ENCODE measurements around the gene EREG. TPM values are rescaled to one million over a fixed set of nuclear protein-coding genes. Genes with fewer than 3 reads are reported as not detected.

EREG gene
- total RNA-seq, 1 experiment from 2014 or later, result not detected

DNA sequence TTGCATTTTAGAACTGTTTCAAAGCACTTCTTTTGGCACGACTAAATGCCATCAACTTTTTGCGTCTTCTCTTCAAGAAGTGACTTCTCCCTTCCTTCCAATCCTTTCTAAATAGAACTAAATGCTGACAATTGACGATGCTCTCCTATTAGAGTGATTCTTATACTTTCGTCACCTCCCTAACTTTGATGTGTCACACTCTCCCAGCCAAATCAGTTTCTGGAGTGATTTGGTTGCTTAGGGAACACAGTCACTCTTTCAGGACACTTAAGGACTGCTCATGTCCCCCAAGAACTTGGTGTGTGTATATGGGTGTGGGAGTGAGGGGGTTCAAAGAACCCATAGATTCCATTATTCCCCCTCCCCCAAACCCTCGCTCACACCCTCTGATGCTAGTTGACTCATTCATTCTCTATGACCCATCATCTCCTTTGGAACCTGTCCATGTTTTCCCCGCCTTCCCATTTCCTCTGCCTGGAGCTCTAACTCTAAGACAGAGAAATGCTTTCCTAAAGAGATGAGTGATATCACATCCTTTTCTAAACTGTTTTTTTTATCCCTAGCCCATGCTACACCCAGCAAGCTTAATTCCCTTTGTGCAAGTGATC is 53.2 kb downstream of the EREG start:
- Mint-ChIP-seq H3K4me3 (no peak overlapping the region), H3K36me3 (ENCODE audit: insufficient read depth in 1 of 3, low read depth in 3 of 3) (peaks cover 0 to 1% (median 0%) of the 10 kb centered on the region in 3 experiments; a peak in 1 of 7 replicates), H3K4me1 (peaks cover 2% of the 10 kb centered on the region in 2 experiments; a peak in 3 of 4 replicates), H3K27me3 (ENCODE audit: low read depth) (no peaks in the 10 kb centered on the region; the same call in 1 of the 2 replicates), H3K27ac (no peak overlapping the region), H3K9me3 (peaks cover 7% of the 10 kb centered on the region in 2 experiments; a peak in 4 of 5 replicates)
- Histone ChIP-seq H3K23me2 (ENCODE audit: insufficient read length, low read depth, low read length, poor library complexity, severe bottlenecking) (no peaks in the 10 kb centered on the region), H3K23ac (ENCODE audit: insufficient read length, low read depth, low read length) (no peak overlapping the region), H4K8ac (replicated peaks; ENCODE audit: insufficient read length, low read depth, low read length) (no peak overlapping the region), H4K91ac (ENCODE audit: insufficient read length, low read depth, low read length) (no peak overlapping the region), H3T11ph (ENCODE audit: low read length) (no peak overlapping the region), H3K56ac (ENCODE audit: insufficient read length, low read depth, low read length) (no peak overlapping the region), H4K20me1 (ENCODE audit: control insufficient read depth, insufficient read depth, insufficient read length) (no peaks in the 10 kb centered on the region), H2BK12ac (ENCODE audit: insufficient read length, low read depth, low read length) (no peak overlapping the region), H3K4me2 (ENCODE audit: insufficient read depth, insufficient read length, low read length) (no peak overlapping the region), H2BK120ac (ENCODE audit: low read depth, low read length, poor library complexity, severe bottlenecking) (no peak overlapping the region), H3K18ac (ENCODE audit: insufficient read length, low read depth, low read length) (no peak overlapping the region), H3K9me3 (ENCODE audit: control insufficient read depth, low read depth, low read length) (no peaks in the 10 kb centered on the region), H2BK20ac (ENCODE audit: low read depth, low read length, poor library complexity, severe bottlenecking) (no peak overlapping the region), H3K4ac (ENCODE audit: low read depth, low read length) (no peak overlapping the region), H2BK15ac (ENCODE audit: low read depth, low read length) (no peak overlapping the region), H4K5ac (ENCODE audit: insufficient read length, low read depth, low read length) (no peak overlapping the region), H3K27me3 (ENCODE audit: insufficient read depth, low read length) (no peaks in the 10 kb centered on the region), H3K79me2 (ENCODE audit: insufficient read depth, low read length) (no peaks in the 10 kb centered on the region), H3K14ac (ENCODE audit: insufficient read depth, low read length) (no peak overlapping the region), H3K4me1 (ENCODE audit: insufficient read depth, low read length) (no peaks in the 10 kb centered on the region), H3K9ac (ENCODE audit: extremely low read depth, insufficient read length, low read length) (no peak overlapping the region), H2BK5ac (ENCODE audit: insufficient read length, low read length) (no peak overlapping the region), H2AFZ (ENCODE audit: low read length) (no peak overlapping the region), H3K27ac (ENCODE audit: insufficient read length, low read depth, low read length) (no peak overlapping the region), H2AK5ac (ENCODE audit: insufficient read length, low read length) (no peak overlapping the region), H3K79me1 (ENCODE audit: insufficient read depth, low read depth, low read length, poor library complexity, severe bottlenecking) (no peaks in the 10 kb centered on the region)
- no peak for DNase-seq
- TF ChIP-seq, protein P1, sequence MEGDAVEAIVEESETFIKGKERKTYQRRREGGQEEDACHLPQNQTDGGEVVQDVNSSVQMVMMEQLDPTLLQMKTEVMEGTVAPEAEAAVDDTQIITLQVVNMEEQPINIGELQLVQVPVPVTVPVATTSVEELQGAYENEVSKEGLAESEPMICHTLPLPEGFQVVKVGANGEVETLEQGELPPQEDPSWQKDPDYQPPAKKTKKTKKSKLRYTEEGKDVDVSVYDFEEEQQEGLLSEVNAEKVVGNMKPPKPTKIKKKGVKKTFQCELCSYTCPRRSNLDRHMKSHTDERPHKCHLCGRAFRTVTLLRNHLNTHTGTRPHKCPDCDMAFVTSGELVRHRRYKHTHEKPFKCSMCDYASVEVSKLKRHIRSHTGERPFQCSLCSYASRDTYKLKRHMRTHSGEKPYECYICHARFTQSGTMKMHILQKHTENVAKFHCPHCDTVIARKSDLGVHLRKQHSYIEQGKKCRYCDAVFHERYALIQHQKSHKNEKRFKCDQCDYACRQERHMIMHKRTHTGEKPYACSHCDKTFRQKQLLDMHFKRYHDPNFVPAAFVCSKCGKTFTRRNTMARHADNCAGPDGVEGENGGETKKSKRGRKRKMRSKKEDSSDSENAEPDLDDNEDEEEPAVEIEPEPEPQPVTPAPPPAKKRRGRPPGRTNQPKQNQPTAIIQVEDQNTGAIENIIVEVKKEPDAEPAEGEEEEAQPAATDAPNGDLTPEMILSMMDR (conservative IDR thresholded peaks at IDR 0.05), result no peak
- WGBS (ENCODE audit: extremely low coverage, insufficient read length, low lambda C conversion rate), result no CpG with 5 or more reads among the region's 6 CpGs
